Measurements from ENCODE around the gene PTPRM.

DNA sequence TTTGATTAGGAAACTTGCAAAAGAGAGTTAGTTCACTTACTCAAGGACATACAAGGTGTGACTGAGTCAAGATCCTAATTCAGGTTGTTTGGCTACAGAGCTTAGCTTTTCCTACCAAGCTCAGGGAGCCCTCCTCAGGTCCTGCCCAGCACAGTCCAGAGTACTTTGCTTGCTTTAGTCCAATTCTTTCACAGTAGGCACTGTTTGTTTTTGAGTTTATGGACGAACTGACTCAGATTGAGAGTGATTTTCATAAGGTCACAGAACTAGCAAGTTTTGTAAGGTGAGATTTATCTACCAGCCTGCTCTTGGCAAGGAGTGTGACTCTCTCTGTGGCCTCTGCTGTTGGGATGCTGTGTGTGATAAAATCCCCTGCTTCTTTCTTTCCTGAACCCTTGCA is 310.5 kb downstream of the PTPRM start:
- TF ChIP-seq POLR2AphosphoS5 (IDR thresholded peaks at IDR 0.05; ENCODE audit: insufficient read depth, low read depth, low read length) (no peak), MAX (IDR thresholded peaks at IDR 0.05; ENCODE audit: insufficient read depth, insufficient read length) (no peak), MYC (IDR thresholded peaks at IDR 0.05; ENCODE audit: low read depth, low read length) (no peak), CTCF (IDR thresholded peaks at IDR 0.05; ENCODE audit: extremely low read depth in 1 of 2, insufficient read depth in 1 of 2, low read depth in 1 of 2, low read length in 2 of 2) (no peak), POLR2A (IDR thresholded peaks at IDR 0.05; ENCODE audit: low read depth, low read length) (no peak), EZH2 (IDR thresholded peaks at IDR 0.05; ENCODE audit: borderline replicate concordance, low read depth, low read length, severe bottlenecking) (no peak), JUN (IDR thresholded peaks at IDR 0.05; ENCODE audit: borderline replicate concordance, insufficient read depth, insufficient read length, low read depth) (no peak), FOS (IDR thresholded peaks at IDR 0.05; ENCODE audit: borderline replicate concordance, insufficient read depth, low read length) (no peak)

Data from endothelial cell of umbilical vein (primary cell).